ENCODE results near the gene POLR2E. TPM values are rescaled to one million over a fixed set of nuclear protein-coding genes. Genes with fewer than 3 reads are reported as not detected.

POLR2E gene
- total and polyA plus RNA-seq, 10 of the 15 experiments (the other 5 are each of a cell fraction or from before 2014, with no cell fraction given), result 4.0 to 487 (median 200) TPM

DNA sequence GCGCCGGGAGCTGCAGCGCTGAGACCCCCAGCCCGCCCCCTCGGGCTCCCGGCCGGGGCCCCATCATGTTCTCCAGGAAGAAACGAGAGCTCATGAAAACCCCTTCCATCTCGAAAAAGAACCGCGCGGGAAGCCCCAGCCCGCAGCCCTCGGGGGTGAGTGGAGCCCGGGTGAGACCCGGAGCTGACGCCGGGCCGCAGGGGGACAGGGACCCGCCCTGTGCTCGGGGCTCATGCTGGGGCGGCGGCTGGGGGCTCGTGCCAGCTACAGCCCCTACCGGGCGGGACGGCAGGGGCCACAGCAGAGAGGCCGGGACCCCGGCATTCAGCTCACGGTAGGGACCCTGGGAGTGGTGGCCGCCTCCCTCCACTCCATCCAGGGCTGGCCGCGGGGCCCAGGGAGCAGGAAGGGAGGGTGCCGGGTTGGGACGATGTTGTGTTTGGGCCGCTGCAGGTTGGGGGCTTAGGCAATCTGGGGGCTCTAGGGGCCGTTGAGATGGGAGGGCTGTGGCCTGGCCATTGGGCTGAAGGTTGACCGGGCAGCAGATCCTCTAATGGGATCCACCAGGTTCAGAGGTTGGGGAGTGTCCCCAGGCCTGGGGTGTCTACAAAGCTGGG, 27.7 kb downstream of the POLR2E start:
- ChIA-PET CTCF (interaction anchor here (0.8 to 2.2 kb wide), 7 partner anchors 10 to 204 kb away, joined by 3 to 14 read pairs (median 5); no protein-coding TSS in a partner anchor), SMC1A (ENCODE audit: uncharacterized antibody, unreplicated experiment) (interaction anchor here (0.9 to 2.1 kb wide), 10 partner anchors 9 to 108 kb away, joined by 3 to 12 read pairs (median 4); partner anchors contain the start of gene GPX4), POLR2A (interaction anchor here (0.7 to 3.0 kb wide), 22 partner anchors 9 to 274 kb away, joined by 3 to 45 read pairs (median 4); partner anchors contain the start of genes ABCA7, CIRBP, CNN2 and GPX4), RAD21 (ENCODE audit: unreplicated experiment) (interaction anchor here (1.0 to 2.4 kb wide), 20 partner anchors 9 to 199 kb away, joined by 3 to 19 read pairs (median 5); partner anchors contain the start of genes ABCA7, ATP5F1D, CNN2 and RNU6-2)
- Histone ChIP-seq H3K36me3 (ENCODE audit: control insufficient read depth in 2 of 2, insufficient read depth in 2 of 2, low read length in 1 of 2) (peaks cover 0 to 7% of the 10 kb centered on the region in 2 experiments; a peak in 2 of 4 replicates), H3K27ac (ENCODE audit: control insufficient read depth, insufficient read depth) (peak overlapping the region; percentile 95), H3K4me2 (ENCODE audit: control insufficient read depth, insufficient read depth) (peak overlapping the region; percentile 85), H3K79me2 (ENCODE audit: control insufficient read depth, insufficient read depth, low read length) (peaks cover 36% of the 10 kb centered on the region), H3K4me1 (ENCODE audit: control insufficient read depth, insufficient read depth, low read length) (peaks cover 17% of the 10 kb centered on the region), H3K9me3 (replicated peaks; ENCODE audit: control insufficient read depth, insufficient read depth, low read length) (no peaks in the 10 kb centered on the region), H3K9ac (ENCODE audit: control insufficient read depth, insufficient read depth, low read length) (peak overlapping the region; percentile 90), H2AFZ (ENCODE audit: control insufficient read depth, low read depth, low read length) (peak overlapping the region; percentile 13; the same call in 1 of the 2 replicates), H4K20me1 (ENCODE audit: control insufficient read depth, insufficient read depth) (no peaks in the 10 kb centered on the region), H3K27me3 (replicated peaks in 1 of 2; ENCODE audit: control insufficient read depth in 2 of 2, insufficient read depth in 2 of 2, low read length in 1 of 2) (no peaks in the 10 kb centered on the region), H3K4me3 (peak overlapping the region; percentile 98)
- WGBS (ENCODE audit: insufficient coverage, insufficient replicate concordance, low lambda C conversion rate, missing lambda C conversion rate), result under 1% methylated on average over 34 of the region's 38 CpGs
- in situ Hi-C loops (cut with MboI) (no loop called here), intact Hi-C loops (cut with micrococcal nuclease; ENCODE audit: unreplicated experiment) (no loop called here)
- FAIRE-seq (no peak), DNase-seq (ENCODE audit: low read depth, low spot score) (no peak), ATAC-seq (peak; percentile 53)
- BruUV-seq (replicated peaks), result no TSS peak
- TF ChIP-seq, protein P1, sequence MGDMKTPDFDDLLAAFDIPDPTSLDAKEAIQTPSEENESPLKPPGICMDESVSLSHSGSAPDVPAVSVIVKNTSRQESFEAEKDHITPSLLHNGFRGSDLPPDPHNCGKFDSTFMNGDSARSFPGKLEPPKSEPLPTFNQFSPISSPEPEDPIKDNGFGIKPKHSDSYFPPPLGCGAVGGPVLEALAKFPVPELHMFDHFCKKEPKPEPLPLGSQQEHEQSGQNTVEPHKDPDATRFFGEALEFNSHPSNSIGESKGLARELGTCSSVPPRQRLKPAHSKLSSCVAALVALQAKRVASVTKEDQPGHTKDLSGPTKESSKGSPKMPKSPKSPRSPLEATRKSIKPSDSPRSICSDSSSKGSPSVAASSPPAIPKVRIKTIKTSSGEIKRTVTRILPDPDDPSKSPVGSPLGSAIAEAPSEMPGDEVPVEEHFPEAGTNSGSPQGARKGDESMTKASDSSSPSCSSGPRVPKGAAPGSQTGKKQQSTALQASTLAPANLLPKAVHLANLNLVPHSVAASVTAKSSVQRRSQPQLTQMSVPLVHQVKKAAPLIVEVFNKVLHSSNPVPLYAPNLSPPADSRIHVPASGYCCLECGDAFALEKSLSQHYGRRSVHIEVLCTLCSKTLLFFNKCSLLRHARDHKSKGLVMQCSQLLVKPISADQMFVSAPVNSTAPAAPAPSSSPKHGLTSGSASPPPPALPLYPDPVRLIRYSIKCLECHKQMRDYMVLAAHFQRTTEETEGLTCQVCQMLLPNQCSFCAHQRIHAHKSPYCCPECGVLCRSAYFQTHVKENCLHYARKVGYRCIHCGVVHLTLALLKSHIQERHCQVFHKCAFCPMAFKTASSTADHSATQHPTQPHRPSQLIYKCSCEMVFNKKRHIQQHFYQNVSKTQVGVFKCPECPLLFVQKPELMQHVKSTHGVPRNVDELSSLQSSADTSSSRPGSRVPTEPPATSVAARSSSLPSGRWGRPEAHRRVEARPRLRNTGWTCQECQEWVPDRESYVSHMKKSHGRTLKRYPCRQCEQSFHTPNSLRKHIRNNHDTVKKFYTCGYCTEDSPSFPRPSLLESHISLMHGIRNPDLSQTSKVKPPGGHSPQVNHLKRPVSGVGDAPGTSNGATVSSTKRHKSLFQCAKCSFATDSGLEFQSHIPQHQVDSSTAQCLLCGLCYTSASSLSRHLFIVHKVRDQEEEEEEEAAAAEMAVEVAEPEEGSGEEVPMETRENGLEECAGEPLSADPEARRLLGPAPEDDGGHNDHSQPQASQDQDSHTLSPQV (IDR thresholded peaks at IDR 0.05), result no peak
- TF ChIP-seq NFXL1 (IDR thresholded peaks at IDR 0.05; ENCODE audit: borderline replicate concordance) (no peak), IKZF1 (conservative IDR thresholded peaks at IDR 0.05) (peak; percentile 33; the same call in 1 of the 2 replicates), WRNIP1 (IDR thresholded peaks at IDR 0.05; ENCODE audit: borderline replicate concordance, low read depth, low read length) (no peak), NBN (IDR thresholded peaks at IDR 0.05) (no peak), BMI1 (IDR thresholded peaks at IDR 0.05; ENCODE audit: borderline replicate concordance) (no peak), LARP7 (IDR thresholded peaks at IDR 0.05) (no peak), CHD2 (IDR thresholded peaks at IDR 0.05; ENCODE audit: borderline replicate concordance, low read depth, low read length) (no peak), PAX5 (IDR thresholded peaks at IDR 0.05; ENCODE audit: borderline replicate concordance, low read depth, low read length) (no peak)
- TF ChIP-seq, protein P2, sequence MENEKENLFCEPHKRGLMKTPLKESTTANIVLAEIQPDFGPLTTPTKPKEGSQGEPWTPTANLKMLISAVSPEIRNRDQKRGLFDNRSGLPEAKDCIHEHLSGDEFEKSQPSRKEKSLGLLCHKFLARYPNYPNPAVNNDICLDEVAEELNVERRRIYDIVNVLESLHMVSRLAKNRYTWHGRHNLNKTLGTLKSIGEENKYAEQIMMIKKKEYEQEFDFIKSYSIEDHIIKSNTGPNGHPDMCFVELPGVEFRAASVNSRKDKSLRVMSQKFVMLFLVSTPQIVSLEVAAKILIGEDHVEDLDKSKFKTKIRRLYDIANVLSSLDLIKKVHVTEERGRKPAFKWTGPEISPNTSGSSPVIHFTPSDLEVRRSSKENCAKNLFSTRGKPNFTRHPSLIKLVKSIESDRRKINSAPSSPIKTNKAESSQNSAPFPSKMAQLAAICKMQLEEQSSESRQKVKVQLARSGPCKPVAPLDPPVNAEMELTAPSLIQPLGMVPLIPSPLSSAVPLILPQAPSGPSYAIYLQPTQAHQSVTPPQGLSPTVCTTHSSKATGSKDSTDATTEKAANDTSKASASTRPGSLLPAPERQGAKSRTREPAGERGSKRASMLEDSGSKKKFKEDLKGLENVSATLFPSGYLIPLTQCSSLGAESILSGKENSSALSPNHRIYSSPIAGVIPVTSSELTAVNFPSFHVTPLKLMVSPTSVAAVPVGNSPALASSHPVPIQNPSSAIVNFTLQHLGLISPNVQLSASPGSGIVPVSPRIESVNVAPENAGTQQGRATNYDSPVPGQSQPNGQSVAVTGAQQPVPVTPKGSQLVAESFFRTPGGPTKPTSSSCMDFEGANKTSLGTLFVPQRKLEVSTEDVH (IDR thresholded peaks at IDR 0.05; ENCODE audit: low read depth, partially characterized antibody), result no peak
- TF ChIP-seq, protein P3, sequence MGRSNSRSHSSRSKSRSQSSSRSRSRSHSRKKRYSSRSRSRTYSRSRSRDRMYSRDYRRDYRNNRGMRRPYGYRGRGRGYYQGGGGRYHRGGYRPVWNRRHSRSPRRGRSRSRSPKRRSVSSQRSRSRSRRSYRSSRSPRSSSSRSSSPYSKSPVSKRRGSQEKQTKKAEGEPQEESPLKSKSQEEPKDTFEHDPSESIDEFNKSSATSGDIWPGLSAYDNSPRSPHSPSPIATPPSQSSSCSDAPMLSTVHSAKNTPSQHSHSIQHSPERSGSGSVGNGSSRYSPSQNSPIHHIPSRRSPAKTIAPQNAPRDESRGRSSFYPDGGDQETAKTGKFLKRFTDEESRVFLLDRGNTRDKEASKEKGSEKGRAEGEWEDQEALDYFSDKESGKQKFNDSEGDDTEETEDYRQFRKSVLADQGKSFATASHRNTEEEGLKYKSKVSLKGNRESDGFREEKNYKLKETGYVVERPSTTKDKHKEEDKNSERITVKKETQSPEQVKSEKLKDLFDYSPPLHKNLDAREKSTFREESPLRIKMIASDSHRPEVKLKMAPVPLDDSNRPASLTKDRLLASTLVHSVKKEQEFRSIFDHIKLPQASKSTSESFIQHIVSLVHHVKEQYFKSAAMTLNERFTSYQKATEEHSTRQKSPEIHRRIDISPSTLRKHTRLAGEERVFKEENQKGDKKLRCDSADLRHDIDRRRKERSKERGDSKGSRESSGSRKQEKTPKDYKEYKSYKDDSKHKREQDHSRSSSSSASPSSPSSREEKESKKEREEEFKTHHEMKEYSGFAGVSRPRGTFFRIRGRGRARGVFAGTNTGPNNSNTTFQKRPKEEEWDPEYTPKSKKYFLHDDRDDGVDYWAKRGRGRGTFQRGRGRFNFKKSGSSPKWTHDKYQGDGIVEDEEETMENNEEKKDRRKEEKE (IDR thresholded peaks at IDR 0.05), result no peak

All from GM12878 (cell line).